H1 (cell line): Measurements from ENCODE around the gene FBXO41. TPM values are rescaled to one million over a fixed set of nuclear protein-coding genes. Genes with fewer than 3 reads are reported as not detected.

Source experiments
- BACH1 ChIP-seq: IDR thresholded peaks from 2 replicates; pipeline ENCODE4 v1.6.1; 2012; ENCODE audit warnings: low read length, improper control_type of control experiment
- CTBP2 ChIP-seq: IDR thresholded peaks from 2 replicates; pipeline ENCODE4 v1.7.0; 2011; ENCODE audit warnings: borderline replicate concordance, mild to moderate bottlenecking, moderate library complexity, mixed read lengths, low read length; ENCODE audit not compliant: insufficient read depth, insufficient read length
- EZH2 ChIP-seq: fragments of 200-600 bp; sonication (generic); IDR thresholded peaks from 2 replicates; pipeline ENCODE4 v1.7.1; 2012; ENCODE audit warnings: low read depth, mild to moderate bottlenecking, moderate library complexity, low read length, inconsistent platforms; ENCODE audit not compliant: severe bottlenecking
- HDAC6 ChIP-seq: IDR thresholded peaks from one replicate; pipeline ENCODE4 v1.7.1; 2012; ENCODE audit warnings: low read depth, mild to moderate bottlenecking, inconsistent platforms, low read length, moderate library complexity
- POLR2AphosphoS5 ChIP-seq: IDR thresholded peaks from 2 replicates; pipeline ENCODE4 v1.6.1; 2011; ENCODE audit warnings: low read depth, low read length
- RNF2 ChIP-seq: fragments of 200-900, 300-1000 bp; sonication (generic); IDR thresholded peaks from 2 replicates; pipeline ENCODE4 v1.7.1; 2016; ENCODE audit warnings: borderline replicate concordance, low read depth, mild to moderate bottlenecking, antibody characterized with exemption, low read length; ENCODE audit not compliant: poor library complexity, severe bottlenecking; ENCODE audit errors: missing control alignments
- SIRT6 ChIP-seq: IDR thresholded peaks from one replicate; pipeline ENCODE4 v1.7.1; 2012; ENCODE audit warnings: low read length, inconsistent platforms
- SP4 ChIP-seq: IDR thresholded peaks from 2 replicates; pipeline ENCODE4 v1.6.1; 2012; ENCODE audit warnings: low read length, inconsistent platforms
- SUZ12 ChIP-seq: fragments of 200-600 bp; sonication (generic); IDR thresholded peaks from 2 replicates; pipeline ENCODE4 v1.6.1; 2012; ENCODE audit warnings: mild to moderate bottlenecking, inconsistent platforms, low read length, moderate library complexity, mixed read lengths
- TAF7 ChIP-seq: optimal IDR thresholded peaks from 2 replicates; pipeline ENCODE3; 2011; ENCODE audit warnings: low read depth, mild to moderate bottlenecking, inconsistent platforms, low read length, moderate library complexity, borderline replicate concordance
- polyA plus RNA-seq, 7 experiments: library from polyadenylated mRNA; depleted of rRNA in 3 of 7; stranded (reverse) in 5 of 7; unstranded in 2 of 7; fragments of >200 nt in 5 of 7; fragments of 200-250 nt in 2 of 7; gene quantifications; 1 replicate in 5 of 7; 2 replicates in 1 of 7; 4 replicates in 1 of 7; pipeline versions ENCODE4 v1.2.1 to v1.2.3, GENCODE V29; 2011 to 2013; ENCODE audit warnings: missing spikeins in 2 of 7, mixed read lengths in 2 of 7
- total RNA-seq: library from RNA; stranded (reverse); fragmentation: NEBNext Ultra II Directional; extraction: Animal tissue kit (Norgen Biotek cat#: 25700); gene quantifications from 2 replicates; pipeline ENCODE4 v1.2.1, GENCODE V29; 2021
- TF ChIP-seq, protein P1 (sequence below), 3 experiments: IDR thresholded peaks; 1 replicate in 2 of 3; 2 replicates in 1 of 3; pipeline versions ENCODE4 v1.5.1 to v1.6.1; 2011; ENCODE audit warnings: low read length in 3 of 3, mild to moderate bottlenecking in 3 of 3, inconsistent platforms in 2 of 3, low read depth in 1 of 3, moderate library complexity in 1 of 3; ENCODE audit not compliant: insufficient read depth in 1 of 3; ENCODE audit errors: control extremely low read depth in 1 of 3

Gene FBXO41
- total and polyA plus RNA-seq, 2 of the 8 experiments (the other 6 are each of a cell fraction or from before 2014, with no cell fraction given): 11.2 to 14.3 TPM

DNA sequence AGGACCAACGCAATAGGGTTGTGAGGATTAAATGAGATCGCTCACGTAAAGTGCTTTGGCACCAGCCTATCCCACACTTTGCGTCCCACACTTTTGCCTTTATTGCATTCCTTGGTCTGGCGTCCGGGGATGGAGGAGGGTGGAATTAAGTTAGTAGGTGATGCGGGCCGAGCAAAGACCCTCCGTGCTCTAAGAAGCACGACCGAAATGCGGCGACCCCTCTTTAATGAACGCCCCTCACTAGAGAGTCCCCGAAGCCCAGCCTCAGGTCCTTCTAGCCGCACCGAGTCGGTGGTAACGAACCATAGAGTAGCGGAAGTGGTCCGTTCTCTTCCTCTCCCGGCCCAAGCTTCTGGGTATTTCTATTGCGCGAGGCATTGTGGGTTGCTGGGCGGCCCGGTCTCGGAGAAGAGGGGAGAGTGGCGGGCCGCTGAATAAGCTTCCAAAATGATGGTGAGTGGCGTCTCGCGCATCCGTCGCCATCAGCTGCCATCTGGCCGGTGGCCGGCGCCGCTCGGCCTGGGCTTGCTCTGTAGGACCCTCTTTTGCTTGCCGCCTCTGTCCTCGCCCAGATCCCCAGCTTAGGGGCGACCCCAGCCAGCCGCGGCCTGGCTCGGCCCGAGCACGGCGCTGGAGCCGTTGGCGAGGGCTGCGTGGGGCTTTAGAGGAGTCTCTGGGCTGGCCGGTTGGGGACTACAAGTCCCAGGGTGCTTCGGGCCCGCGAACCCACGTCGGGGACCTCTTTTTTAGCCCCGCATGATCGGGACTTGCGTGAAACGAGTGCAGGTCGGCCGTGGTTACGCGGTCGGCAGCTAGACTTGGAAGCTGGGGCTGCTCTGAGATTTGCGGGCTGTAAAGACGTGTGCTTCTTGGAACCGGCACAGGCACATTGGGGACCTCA, 50.1 kb downstream of the FBXO41 start, which contains the start of gene CCT7 (continued):
- TF ChIP-seq POLR2AphosphoS5 (peak; percentile 94), BACH1 (peak; percentile 87), RNF2 (no peak), CTBP2 (no peak), SIRT6 (peak; percentile 55), EZH2 (no peak), SUZ12 (no peak), TAF7 (peak; percentile 92), HDAC6 (no peak), SP4 (no peak)
- TF ChIP-seq, protein P1, sequence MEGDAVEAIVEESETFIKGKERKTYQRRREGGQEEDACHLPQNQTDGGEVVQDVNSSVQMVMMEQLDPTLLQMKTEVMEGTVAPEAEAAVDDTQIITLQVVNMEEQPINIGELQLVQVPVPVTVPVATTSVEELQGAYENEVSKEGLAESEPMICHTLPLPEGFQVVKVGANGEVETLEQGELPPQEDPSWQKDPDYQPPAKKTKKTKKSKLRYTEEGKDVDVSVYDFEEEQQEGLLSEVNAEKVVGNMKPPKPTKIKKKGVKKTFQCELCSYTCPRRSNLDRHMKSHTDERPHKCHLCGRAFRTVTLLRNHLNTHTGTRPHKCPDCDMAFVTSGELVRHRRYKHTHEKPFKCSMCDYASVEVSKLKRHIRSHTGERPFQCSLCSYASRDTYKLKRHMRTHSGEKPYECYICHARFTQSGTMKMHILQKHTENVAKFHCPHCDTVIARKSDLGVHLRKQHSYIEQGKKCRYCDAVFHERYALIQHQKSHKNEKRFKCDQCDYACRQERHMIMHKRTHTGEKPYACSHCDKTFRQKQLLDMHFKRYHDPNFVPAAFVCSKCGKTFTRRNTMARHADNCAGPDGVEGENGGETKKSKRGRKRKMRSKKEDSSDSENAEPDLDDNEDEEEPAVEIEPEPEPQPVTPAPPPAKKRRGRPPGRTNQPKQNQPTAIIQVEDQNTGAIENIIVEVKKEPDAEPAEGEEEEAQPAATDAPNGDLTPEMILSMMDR (IDR thresholded peaks at IDR 0.05; ENCODE audit: control extremely low read depth in 1 of 3, insufficient read depth in 1 of 3, low read depth in 1 of 3, low read length in 3 of 3): no peak
- TF ChIP-seq, all 59 proteins: peak for 24
